ENCODE data around the gene CHKA. TPM values are rescaled to one million over a fixed set of nuclear protein-coding genes. Genes with fewer than 3 reads are reported as not detected.

Gene CHKA
- total RNA-seq, 1 donor from 2014 or later: 46.7 TPM

GRCh38 chr11:68159161-68159560, 38.0 kb upstream of the CHKA start:
- Mint-ChIP-seq H3K4me3 (no peak overlapping the region), H3K27me3 (no peaks in the 10 kb centered on the region), H3K4me1 (ENCODE audit: unreplicated experiment) (peaks cover 9% of the 10 kb centered on the region), H3K36me3 (peaks cover 27% of the 10 kb centered on the region), H3K9me3 (no peaks in the 10 kb centered on the region), H3K27ac (no peak overlapping the region)
- DNase-seq (ENCODE audit: extremely low spot score, unreplicated experiment): no peak
- TF ChIP-seq CTCF (conservative IDR thresholded peaks at IDR 0.05): no peak

- no peaks in the 10 kb centered on the region for H3K27me3 Mint-ChIP-seq
- no peak overlapping the region for H3K4me3 Mint-ChIP-seq
- no peak for TF ChIP-seq CTCF (conservative IDR thresholded peaks at IDR 0.05)
- H3K36me3 Mint-ChIP-seq: peaks cover 27% of the 10 kb centered on the region
- H3K9me3 Mint-ChIP-seq: no peaks in the 10 kb centered on the region
- DNase-seq (ENCODE audit: extremely low spot score, unreplicated experiment): no peak
- H3K4me1 Mint-ChIP-seq (ENCODE audit: unreplicated experiment): peaks cover 9% of the 10 kb centered on the region
- H3K27ac Mint-ChIP-seq: no peak overlapping the region
These were observed 37.4 kb upstream of the CHKA start for GRCh38 chr11:68158580-68158979.

GRCh38 chr11:68153742-68154141, 32.6 kb upstream of the CHKA start:
- Mint-ChIP-seq H3K27ac (no peak overlapping the region), H3K36me3 (peaks cover 18% of the 10 kb centered on the region), H3K9me3 (no peaks in the 10 kb centered on the region), H3K27me3 (no peaks in the 10 kb centered on the region), H3K4me3 (no peak overlapping the region), H3K4me1 (ENCODE audit: unreplicated experiment) (peaks cover 9% of the 10 kb centered on the region)
- TF ChIP-seq CTCF (conservative IDR thresholded peaks at IDR 0.05): no peak
- no peak for DNase-seq (ENCODE audit: extremely low spot score, unreplicated experiment)

GRCh38 chr11:68150037-68150436, 28.8 kb upstream of the CHKA start:
- H3K4me3 Mint-ChIP-seq: no peak overlapping the region
- no peak overlapping the region for H3K27ac Mint-ChIP-seq
- DNase-seq (ENCODE audit: extremely low spot score, unreplicated experiment): no peak
- H3K9me3 Mint-ChIP-seq: no peaks in the 10 kb centered on the region
- peaks cover 1% of the 10 kb centered on the region for H3K36me3 Mint-ChIP-seq
- TF ChIP-seq CTCF (conservative IDR thresholded peaks at IDR 0.05): no peak
- H3K27me3 Mint-ChIP-seq: no peaks in the 10 kb centered on the region
- peaks cover 14% of the 10 kb centered on the region for H3K4me1 Mint-ChIP-seq (ENCODE audit: unreplicated experiment)

GRCh38 chr11:68149417-68149816, 28.2 kb upstream of the CHKA start:
- Mint-ChIP-seq H3K4me1 (ENCODE audit: unreplicated experiment) (peaks cover 14% of the 10 kb centered on the region), H3K27me3 (no peaks in the 10 kb centered on the region), H3K36me3 (no peaks in the 10 kb centered on the region), H3K4me3 (no peak overlapping the region), H3K27ac (no peak overlapping the region), H3K9me3 (no peaks in the 10 kb centered on the region)
- no peak for DNase-seq (ENCODE audit: extremely low spot score, unreplicated experiment)
- TF ChIP-seq CTCF (conservative IDR thresholded peaks at IDR 0.05): no peak

- Mint-ChIP-seq H3K27me3 (no peaks in the 10 kb centered on the region), H3K9me3 (no peaks in the 10 kb centered on the region), H3K36me3 (no peaks in the 10 kb centered on the region), H3K4me1 (ENCODE audit: unreplicated experiment) (peaks cover 14% of the 10 kb centered on the region), H3K4me3 (no peak overlapping the region), H3K27ac (no peak overlapping the region)
- DNase-seq (ENCODE audit: extremely low spot score, unreplicated experiment): no peak
- no peak for TF ChIP-seq CTCF (conservative IDR thresholded peaks at IDR 0.05)
These were observed 27.7 kb upstream of the CHKA start for GRCh38 chr11:68148879-68149278.

Measured in type B pancreatic cell (in vitro differentiated cells).